ENCODE measurements around the gene G3BP2. TPM values are rescaled to one million over a fixed set of nuclear protein-coding genes. Genes with fewer than 3 reads are reported as not detected.

Gene G3BP2
- total RNA-seq, 1 experiment from 2014 or later = 146 TPM

DNA sequence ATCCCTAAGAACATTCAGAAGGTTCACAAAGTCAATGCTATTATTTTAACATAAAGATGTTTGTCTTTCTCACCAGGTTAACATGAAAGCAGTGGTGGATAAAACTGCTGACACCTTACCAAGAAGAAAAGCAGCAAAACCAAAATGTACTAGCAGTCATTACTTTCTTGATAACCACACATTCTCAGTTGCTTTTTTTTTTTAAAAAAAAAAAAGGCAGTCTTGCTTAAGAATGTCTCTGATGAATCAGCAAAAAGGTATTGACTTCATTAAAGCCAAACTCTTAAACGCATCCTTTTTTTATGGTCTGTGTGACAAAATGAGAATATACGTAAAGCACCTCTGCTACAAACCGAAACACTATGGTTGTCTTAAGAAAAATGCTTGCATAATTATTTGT, 74.8 kb downstream of the G3BP2 start:
- TF ChIP-seq, protein P1, sequence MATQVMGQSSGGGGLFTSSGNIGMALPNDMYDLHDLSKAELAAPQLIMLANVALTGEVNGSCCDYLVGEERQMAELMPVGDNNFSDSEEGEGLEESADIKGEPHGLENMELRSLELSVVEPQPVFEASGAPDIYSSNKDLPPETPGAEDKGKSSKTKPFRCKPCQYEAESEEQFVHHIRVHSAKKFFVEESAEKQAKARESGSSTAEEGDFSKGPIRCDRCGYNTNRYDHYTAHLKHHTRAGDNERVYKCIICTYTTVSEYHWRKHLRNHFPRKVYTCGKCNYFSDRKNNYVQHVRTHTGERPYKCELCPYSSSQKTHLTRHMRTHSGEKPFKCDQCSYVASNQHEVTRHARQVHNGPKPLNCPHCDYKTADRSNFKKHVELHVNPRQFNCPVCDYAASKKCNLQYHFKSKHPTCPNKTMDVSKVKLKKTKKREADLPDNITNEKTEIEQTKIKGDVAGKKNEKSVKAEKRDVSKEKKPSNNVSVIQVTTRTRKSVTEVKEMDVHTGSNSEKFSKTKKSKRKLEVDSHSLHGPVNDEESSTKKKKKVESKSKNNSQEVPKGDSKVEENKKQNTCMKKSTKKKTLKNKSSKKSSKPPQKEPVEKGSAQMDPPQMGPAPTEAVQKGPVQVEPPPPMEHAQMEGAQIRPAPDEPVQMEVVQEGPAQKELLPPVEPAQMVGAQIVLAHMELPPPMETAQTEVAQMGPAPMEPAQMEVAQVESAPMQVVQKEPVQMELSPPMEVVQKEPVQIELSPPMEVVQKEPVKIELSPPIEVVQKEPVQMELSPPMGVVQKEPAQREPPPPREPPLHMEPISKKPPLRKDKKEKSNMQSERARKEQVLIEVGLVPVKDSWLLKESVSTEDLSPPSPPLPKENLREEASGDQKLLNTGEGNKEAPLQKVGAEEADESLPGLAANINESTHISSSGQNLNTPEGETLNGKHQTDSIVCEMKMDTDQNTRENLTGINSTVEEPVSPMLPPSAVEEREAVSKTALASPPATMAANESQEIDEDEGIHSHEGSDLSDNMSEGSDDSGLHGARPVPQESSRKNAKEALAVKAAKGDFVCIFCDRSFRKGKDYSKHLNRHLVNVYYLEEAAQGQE (IDR thresholded peaks at IDR 0.05; ENCODE audit: insufficient read depth in 1 of 2, low read depth in 2 of 2, low read length in 1 of 2) = no peak
- TF ChIP-seq, protein P2, sequence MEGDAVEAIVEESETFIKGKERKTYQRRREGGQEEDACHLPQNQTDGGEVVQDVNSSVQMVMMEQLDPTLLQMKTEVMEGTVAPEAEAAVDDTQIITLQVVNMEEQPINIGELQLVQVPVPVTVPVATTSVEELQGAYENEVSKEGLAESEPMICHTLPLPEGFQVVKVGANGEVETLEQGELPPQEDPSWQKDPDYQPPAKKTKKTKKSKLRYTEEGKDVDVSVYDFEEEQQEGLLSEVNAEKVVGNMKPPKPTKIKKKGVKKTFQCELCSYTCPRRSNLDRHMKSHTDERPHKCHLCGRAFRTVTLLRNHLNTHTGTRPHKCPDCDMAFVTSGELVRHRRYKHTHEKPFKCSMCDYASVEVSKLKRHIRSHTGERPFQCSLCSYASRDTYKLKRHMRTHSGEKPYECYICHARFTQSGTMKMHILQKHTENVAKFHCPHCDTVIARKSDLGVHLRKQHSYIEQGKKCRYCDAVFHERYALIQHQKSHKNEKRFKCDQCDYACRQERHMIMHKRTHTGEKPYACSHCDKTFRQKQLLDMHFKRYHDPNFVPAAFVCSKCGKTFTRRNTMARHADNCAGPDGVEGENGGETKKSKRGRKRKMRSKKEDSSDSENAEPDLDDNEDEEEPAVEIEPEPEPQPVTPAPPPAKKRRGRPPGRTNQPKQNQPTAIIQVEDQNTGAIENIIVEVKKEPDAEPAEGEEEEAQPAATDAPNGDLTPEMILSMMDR (IDR thresholded peaks at IDR 0.05) = no peak
- TF ChIP-seq TCF7L2 (IDR thresholded peaks at IDR 0.05; ENCODE audit: low read depth, low read length) (no peak), POLR2AphosphoS5 (IDR thresholded peaks at IDR 0.05; ENCODE audit: low read depth, low read length) (no peak), SIN3A (IDR thresholded peaks at IDR 0.05; ENCODE audit: borderline replicate concordance, insufficient read depth, low read depth, low read length) (no peak)
- intact Hi-C loops (cut with micrococcal nuclease; ENCODE audit: unreplicated experiment) (no loop called here), in situ Hi-C loops (cut with HindIII; ENCODE audit: low pct_unique_long_range_greater_than_20kb, low sequenced_read_pairs) (no loop called here)
- Histone ChIP-seq H3K4me1 (ENCODE audit: control insufficient read depth, insufficient read depth, low read length) (no peaks in the 10 kb centered on the region), H3K4me3 (ENCODE audit: low read depth in 2 of 2, low read length in 2 of 2) (no peak overlapping the region), H3K27me3 (ENCODE audit: control insufficient read depth, insufficient read depth, low read length) (no peaks in the 10 kb centered on the region), H3K9me3 (ENCODE audit: control insufficient read depth, insufficient read depth, low read depth, low read length) (no peaks in the 10 kb centered on the region), H3K27ac (ENCODE audit: low read length) (no peak overlapping the region), H3K36me3 (ENCODE audit: control insufficient read depth, insufficient read depth, low read length) (no peaks in the 10 kb centered on the region; the same call in none of the 2 replicates)
- DNase-seq (ENCODE audit: low read depth, low spot score) = no peak
- ChIA-PET CTCF (no interaction called here), POLR2A (no interaction called here)
- no TSS peak for BruUV-seq (replicated peaks)
- no peak for ATAC-seq

DNA sequence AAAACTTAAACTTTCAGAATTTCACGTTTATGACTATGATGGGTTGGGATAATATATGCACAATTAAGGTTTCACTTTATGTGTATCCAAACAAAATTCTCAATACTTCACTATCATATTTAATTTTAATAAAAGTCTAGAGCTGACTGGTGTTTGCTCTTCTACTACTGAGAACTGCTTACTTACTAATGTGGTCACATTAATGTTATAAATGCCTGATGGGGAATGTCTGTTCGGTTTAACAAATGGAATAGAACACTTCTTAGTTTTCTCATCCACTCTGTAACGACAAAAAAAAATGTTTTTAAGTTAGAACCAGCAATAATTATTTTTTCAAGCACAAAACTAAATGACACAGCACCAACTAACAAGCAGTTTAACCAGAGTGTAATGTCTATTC, 77.2 kb downstream of the G3BP2 start:
- H3K4me1 ChIP-seq (ENCODE audit: control insufficient read depth, insufficient read depth, low read length) = no peaks in the 10 kb centered on the region
- DNase-seq (ENCODE audit: low read depth, low spot score) (no peak), ATAC-seq (no peak)
- no peaks in the 10 kb centered on the region for H3K9me3 ChIP-seq (ENCODE audit: control insufficient read depth, insufficient read depth, low read depth, low read length)
- BruUV-seq (replicated peaks) = no TSS peak
- H3K4me3 ChIP-seq (ENCODE audit: low read depth in 2 of 2, low read length in 2 of 2) = no peak overlapping the region
- ChIA-PET CTCF (no interaction called here), POLR2A (no interaction called here)
- no peak overlapping the region for H3K27ac ChIP-seq (ENCODE audit: low read length)
- TF ChIP-seq TCF7L2 (IDR thresholded peaks at IDR 0.05; ENCODE audit: low read depth, low read length) = no peak
- TF ChIP-seq POLR2AphosphoS5 (IDR thresholded peaks at IDR 0.05; ENCODE audit: low read depth, low read length) = no peak
- TF ChIP-seq, protein P1 (IDR thresholded peaks at IDR 0.05; ENCODE audit: insufficient read depth in 1 of 2, low read depth in 2 of 2, low read length in 1 of 2) = no peak
- TF ChIP-seq SIN3A (IDR thresholded peaks at IDR 0.05; ENCODE audit: borderline replicate concordance, insufficient read depth, low read depth, low read length) = no peak
- TF ChIP-seq, protein P2 (IDR thresholded peaks at IDR 0.05) = no peak
- no peaks in the 10 kb centered on the region for H3K27me3 ChIP-seq (ENCODE audit: control insufficient read depth, insufficient read depth, low read length)
- in situ Hi-C loops (cut with HindIII; ENCODE audit: low pct_unique_long_range_greater_than_20kb, low sequenced_read_pairs) (no loop called here), intact Hi-C loops (cut with micrococcal nuclease; ENCODE audit: unreplicated experiment) (no loop called here)
- H3K36me3 ChIP-seq (ENCODE audit: control insufficient read depth, insufficient read depth, low read length) = no peaks in the 10 kb centered on the region; the same call in none of the 2 replicates

All from Panc1 (cell line).